GM21825 (cell line): ENCODE results near the gene LRRC59.
A peak's percentile ranks its signal among the peaks of the same experiment; 100 is the strongest.
"Not testable (repeated sequence)": the region's sequence is repeated elsewhere in the genome, so short reads cannot be mapped to it uniquely, and the experiment has no call there.

Experiments used
- ATAC-seq: cut with Tn5 transposase; IDR thresholded peaks from one replicate; pipeline ENCODE4 v1.9.1; 2021; ENCODE audit warnings: mild to moderate bottlenecking, moderate library complexity; ENCODE audit not compliant: unreplicated experiment

LRRC59 gene

DNA sequence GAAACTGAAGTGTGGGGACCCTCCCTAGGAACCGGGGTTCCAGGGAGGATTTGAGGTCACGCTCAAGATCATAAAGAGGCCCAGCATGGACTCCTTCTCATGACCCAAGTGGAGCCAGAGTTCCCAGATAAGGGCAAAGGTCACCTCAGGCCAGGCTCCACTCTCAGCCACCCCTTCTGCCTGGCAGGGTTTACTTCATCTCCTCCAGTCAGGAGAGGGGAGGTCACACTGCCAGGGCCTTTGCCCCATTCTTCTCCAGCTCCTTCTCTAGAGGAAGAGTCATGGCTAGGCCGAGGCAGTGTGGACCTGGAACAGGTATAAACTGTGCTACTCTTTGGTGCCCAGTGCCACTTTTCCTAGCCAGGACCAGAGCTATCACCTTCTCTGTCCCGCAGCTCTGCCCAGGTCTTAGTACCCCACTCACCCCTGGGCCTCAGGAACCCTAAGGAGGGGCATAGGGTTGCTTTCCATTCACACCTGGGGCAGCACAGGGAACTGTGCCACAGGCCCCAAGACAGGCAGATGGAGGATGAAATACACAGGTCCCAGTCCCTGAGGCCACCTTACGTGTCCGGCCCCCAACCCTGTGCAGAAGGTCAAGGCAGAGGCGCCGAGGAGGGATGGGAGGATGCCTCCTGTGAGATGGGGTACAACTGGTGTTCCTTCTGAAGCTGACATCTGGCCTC lies 27.8 kb upstream of the LRRC59 start:
- ATAC-seq = no peak

DNA sequence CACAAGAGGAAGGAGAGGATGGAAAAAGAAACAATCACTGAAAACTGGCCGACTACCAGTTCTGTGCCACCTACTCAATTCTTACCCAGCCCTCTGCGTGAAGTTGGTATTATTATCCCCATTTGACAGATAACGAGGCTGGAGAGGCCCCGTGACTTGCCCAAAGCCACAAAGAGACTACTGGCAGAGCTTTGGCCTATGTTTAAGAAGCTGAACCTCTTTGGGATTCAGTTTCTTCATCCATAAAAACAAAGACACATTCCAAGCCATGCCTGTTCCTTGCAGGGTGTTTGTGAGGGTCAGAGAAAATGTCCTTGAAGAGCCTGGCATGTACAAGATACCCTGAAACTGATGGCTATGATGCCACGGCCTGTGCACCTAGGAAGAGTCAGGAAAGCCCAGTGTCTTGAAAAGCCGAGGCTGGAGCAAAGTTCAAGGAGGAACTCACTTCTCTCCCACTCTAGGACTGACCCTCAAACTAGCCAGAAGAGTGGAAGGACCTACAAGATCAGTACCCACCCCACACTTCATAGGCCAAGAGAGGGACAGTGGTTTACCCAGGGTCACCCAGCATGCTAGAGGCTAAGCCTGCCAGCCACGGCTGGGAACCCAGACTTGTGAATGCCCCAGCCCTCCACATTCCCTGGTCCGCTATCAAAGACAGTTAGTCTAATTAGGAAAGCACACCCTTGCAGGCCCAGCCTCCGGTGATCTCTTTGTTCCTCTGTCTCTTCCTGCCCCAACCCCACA lies 27.1 kb upstream of the LRRC59 start:
- ATAC-seq = no peak

DNA sequence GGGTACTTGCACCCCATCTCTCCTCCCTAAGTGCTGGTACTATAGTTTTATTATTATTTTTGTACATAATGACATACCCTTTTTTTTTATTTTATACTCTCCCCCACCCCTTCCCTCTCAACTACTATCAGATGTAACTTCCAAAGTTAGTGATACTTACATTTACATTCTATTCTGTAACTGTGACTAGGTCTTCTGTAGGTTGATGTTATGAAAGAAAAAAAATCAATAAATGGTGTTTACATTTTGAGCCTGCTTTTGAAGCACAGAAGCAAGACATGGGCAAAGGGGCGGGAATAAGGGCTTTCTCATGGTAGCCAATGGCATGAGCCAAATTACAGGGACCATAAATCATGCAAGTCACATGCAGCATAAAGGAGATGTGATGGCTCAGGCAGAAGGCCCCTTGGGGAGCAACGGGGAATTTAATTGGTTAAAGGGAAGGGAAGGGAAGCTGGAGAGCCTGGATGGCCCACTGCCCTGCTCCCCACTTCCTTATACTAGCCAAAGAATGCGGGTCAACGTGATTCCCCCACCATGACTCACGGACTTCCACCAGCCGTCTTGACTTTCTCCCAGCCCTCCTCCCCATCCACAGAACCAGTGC lies 26.3 kb upstream of the LRRC59 start:
- no peak for ATAC-seq

DNA sequence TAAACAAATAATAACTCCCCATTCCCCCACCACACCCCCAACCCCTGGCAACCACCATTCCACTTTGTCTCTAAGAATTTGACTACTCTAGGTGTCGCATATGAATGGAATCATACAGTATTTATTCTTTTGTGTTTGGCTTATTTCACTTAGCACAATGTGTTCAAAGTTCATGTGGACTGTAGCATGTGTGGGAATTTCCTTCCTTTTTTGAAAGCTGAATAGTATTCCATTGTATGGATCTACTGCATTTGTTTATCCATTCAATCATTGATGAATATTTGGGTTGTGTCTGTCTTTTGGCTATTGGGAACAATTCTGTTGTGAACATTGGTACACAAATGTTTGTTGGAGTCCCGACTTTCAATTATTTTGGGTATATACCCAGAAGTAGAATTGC lies 25.4 kb upstream of the LRRC59 start:
- ATAC-seq = no peak

DNA sequence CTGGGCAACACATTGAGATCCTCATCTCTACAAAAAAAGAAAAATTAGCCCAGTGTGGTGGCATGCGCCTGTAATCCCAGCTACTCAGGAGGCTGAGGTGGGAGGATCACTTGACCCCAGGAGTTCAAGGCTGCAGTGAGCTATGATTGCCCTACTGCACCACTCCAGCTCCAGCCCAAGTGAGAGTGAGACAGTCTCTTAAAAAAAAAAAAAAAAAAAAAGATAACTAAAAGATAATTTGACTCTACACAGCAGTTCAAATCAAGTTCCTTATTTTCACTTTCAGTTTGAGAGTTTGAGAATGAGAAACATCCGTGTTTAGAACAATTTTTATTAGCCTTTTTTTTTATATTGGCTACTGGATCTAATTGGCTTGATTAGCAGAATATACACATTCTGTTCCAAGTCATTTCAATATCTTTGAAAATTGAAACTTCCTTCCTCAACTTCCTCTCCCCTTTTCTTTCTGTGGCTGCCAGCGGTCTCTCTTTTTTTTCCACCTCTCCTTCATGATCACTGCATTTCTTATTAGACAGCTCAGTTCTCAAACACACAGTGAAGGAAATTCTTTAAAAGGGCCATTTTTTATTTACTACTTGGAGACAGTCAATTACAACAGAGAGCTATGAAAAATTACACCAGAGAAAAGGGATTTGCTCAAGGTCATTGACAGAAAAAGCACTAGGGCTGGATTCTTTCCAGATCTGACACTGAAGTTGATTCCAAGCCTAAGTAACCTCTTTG lies 24.2 kb upstream of the LRRC59 start:
- no peak for ATAC-seq

DNA sequence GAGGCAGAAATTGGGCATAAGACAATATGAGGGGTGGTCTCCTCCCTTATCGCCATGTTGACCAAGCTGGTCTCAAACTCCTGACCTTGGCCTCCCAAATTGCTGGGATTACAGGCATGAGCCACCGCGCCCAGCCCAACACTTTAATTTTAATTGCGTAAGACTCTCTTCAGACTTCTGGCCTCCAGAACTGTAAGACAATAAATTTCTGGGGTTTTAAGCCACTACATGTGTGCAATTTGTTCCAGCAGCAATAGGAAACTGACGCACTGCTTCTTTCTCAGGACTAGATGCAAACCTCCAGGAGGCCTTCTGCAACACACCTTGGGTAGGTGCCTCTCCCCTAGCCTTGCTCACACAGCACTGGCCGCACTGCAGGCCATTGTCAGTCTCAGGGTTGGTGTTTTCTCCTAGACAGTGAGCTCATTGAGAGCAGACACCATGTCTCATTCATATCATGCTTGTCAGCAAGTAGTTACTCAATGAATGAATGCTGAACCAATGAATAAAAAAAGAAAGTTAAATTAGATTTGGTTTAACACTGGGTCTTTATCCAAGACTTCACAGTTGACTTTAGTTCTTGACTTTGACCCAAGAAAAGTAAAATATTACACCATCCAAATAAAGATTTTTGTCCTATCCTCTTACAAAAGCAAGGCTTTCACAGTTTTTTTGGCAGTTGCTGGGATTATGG lies 23.2 kb upstream of the LRRC59 start:
- ATAC-seq = no peak

DNA sequence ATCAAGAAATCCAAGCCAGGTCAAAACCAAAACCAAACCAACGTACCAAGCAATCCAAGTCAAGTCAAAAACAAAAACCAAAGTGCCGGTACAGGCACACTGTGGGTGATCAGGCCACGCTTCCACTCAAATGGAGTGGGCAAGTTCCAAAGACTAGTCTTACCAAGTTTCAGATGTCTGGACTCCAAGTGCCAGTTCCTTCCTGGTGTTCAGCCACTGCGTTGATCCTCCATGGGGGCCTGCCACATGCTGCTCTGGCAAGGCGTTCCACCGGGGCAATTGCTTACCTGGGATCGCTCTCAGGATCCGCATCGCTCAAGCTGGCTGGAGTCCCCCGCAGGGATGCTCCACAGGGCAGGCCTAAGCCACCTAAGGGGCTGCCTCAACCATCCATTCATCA lies 22.3 kb upstream of the LRRC59 start:
- ATAC-seq = not testable (repeated sequence)

DNA sequence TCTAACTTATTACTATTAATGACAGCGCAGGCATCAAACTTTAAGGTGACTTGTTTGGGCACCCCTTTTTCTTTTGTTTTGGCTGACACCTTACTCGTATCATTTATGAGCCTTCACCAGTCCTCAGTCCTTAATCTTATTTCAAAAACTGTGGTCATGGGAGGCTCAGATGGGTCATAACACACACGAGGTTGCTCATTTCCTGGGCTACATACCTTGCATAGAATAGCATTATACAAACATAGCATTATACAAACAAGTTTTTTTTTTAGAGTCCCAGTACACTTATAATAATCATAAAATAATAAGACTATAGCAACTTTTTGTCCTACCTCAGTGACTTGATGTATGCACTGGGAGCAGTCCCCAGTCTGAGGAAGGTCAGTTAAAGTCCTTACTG lies 17.5 kb upstream of the LRRC59 start:
- ATAC-seq = no peak

DNA sequence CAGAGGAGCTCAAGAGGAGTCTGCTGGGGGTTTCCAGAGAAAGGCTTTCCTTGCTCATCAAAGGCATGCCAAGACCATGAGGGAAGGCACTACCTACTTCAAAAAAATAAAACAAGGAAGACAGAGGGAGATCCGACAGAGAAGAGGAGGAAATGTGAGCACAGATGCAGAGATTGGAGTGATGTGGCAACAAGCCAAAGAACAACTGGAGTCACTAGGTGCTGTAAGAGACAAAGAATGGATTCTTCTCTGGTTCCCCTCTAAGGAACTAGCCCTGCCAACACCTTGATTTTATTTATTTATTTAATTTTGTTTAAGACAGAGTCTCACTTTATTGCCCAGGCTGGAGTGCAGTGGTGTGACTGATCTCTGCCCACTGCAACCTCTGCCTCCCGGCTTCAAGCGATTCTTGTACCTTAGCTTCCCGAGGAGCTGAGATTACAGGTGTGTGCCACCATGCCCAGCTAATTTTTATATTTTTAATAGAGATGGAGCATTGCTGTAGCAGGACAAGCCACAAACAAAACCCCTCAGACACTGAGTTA lies 14.9 kb upstream of the LRRC59 start:
- ATAC-seq = no peak

DNA sequence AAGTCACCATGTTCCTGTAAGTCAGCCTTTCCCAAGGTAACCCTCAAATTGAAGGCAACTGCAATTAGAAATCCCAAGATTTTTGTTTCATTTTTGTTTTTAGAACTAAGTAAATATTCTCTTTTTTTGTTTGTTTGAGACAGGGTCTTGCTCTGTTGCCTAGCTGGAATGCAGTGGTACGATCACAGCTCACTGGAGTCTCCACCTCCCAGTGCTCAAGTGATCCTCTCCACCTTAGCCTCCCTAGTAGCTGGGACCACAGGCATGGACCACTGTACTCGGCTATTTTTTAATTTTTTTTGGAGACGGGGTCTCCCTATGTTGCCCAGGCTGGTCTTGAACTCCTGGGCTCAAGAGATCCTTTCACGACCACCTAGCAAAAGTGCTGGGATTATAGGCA lies 10.6 kb upstream of the LRRC59 start:
- ATAC-seq = no peak

DNA sequence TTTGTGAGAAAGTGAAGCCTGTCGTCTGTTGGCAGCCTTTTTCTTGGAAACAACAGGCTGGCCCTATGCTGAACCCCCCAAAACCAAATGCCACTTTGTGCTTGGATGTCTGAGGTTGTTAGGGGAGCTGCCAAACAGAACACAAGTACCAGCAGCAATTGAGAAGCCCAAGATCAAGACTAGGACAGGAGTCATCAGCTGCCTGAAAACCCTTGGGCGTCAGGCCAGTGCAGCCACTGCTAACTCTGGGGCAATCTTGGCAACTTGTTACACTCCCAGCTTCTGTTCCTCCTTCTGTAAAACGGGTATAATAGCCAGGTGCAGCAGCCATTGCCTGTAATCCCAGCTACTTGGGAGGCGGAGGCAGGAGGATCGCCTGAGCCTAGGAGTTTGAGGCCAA lies 9.3 kb upstream of the LRRC59 start:
- ATAC-seq = no peak

DNA sequence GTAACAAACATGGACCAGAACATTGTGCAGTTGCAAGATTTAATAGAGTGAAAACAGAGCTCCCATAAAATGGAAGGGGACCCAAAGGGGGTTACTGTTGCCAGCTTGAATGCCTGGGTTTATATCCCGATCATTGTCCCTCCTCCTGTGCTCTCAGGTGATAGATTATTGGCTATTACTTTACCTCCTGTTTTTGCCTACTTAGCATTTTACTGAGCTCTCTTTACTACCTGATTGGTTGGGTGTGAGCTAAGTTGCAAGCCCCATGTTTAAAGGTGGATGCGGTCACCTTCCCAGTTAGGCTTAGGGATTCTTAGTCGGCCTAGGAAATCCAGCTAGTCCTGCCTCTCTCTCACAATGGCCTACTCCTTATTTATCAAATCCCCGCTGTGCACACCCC lies 8.0 kb upstream of the LRRC59 start:
- ATAC-seq = not testable (repeated sequence)

DNA sequence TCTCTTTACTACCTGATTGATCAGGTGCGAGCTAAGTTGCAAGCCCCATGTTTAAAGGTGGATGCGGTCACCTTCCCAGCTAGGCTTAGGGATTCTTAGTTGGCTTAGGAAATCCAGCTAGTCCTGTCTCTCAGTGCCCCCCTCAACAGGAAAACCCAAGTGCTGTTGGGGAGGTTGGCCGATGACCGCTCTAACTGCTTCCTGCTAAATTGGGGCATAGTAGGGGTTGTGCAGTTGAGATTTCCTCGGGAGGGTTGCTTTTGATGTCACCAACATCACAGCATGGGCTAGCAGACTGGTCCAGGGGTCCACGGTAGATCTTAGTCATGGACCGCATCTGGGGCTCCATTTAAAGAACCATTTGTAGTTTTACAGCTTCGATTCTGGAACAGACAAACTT lies 2.3 kb upstream of the LRRC59 start:
- not testable (repeated sequence) for ATAC-seq

DNA sequence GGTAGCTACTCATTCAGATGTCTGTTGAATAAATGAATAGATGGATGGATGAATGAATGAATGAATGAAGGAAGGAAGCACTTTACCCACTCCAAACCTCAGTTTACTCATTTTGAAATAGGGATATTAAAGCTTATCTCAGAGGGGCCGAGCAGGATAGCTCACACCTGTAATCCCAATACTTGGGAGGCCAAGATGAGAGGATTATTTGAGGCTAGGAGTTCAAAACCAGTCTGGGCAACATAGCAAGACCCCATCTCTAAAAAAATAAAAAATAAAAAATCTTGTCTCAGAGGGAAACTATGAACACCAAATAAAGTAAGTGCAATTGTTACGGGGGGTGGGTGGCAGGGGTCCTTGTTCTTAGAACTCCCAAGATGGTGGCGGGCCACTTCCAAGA lies 1.3 kb upstream of the LRRC59 start:
- not testable (repeated sequence) for ATAC-seq

DNA sequence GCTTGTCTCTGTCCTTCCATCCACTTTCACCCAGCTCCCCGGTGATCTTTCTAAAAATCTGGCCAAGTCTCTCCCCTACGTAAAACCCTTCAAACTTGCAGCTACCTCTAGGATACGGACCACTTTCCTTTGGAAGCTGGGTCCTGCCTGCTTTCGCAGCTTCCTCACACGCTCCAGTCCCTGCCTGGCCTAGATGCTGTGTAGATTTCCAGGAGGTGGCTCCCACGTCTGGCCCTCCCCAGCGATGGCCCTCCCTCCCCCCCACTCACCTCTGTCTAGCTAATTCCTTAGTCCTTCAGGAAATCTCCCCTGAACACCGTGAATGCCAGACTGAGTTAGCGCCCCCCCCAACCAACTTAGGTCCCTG lies 579 bp upstream of the LRRC59 start:
- no peak for ATAC-seq

DNA sequence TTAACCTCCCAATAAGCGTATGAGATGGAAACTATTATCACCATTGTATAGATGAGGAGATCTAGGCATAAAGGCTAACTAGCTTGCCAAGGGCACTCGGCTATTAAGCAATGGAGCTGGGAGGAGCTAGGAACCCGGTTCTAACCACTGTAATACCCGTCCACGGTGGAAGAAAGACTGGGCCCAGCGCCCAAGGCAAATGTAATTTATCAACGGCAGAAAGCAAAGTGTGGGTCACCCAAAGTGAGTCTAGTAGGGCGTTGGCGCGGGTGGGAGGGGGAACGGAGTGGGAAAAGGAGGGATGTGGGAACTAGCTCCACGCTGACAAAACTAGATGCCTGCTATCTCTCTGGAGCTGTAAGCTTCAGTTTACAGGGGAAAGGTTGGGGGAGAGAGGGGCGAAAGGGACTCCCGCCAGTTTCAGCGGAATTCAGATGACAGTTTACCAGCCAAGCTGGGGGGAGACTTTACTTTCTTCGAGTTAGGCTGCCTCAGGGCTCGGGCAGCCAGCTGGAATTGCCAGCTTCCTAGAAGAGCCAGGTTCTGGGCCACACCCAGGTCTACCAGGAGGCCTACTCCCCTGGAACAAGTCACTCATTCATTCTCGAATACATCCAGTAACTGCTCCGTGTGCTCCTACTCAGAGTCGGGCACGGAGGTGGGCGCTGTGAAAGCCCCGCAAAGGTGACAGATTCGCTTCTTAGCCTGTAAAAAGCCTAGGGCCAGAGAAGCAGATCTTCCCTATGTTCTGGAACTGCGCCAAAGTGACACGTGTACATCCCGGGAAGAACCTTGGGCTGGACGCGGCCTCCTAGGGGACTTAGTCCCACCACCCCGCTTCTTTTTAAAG lies 837 bp downstream of the LRRC59 start:
- peak; percentile 8 for ATAC-seq

DNA sequence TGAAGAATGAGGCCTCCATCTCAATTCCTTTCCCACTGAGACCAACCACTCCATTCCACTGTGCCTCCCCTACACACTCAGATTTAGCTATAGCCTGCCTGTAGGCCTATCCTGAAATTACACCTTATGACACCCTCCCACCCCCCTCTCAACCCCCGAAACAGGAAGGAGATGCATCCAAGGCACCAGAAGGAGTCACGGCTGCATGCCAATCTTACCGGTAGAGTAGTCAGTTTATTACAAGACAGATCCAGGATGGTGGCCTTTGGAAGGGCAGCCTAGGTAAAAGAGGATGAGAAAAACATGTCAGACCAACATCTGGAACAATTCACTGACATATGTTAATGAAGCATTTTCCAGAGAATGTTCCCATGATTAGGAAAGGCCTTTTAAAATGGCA lies 2.6 kb downstream of the LRRC59 start:
- ATAC-seq = no peak

DNA sequence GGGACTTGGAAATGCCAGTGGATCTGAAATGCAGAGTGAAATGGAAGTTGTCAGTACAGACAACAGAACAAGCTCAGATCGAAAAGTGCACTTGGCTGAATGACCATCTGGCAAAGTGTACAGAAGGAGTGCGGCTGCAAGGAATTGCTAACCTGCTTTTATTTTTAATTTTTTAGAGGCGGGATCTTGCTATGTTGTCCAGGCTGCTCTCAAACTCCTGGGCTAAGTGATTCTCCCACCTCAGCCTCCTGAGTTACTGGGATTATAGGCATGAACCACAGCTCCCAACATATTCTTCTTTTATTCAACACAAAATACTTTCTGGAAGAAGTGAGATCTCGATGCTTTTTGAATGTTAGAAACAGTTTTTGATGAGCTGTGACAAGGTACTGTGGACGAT lies 3.6 kb downstream of the LRRC59 start:
- ATAC-seq = no peak

DNA sequence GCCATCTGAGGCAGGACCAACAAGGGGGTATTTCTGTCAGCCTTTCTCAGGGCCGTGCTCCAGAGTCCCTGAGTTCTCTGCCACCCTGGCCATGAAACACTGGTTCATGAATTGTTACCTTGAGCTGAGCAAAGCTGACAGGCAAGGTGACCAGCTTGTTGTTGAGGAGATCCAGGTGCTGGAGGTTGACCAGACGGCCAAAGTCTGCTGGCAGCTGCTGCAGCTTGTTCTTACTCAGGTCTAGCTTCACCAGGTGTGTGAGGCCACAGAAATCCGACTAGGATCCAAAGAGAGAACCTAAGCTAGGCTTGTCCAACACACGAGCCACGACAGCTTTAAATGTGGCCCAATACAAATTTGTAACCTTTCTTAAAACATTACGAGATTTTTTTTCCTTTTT lies 4.7 kb downstream of the LRRC59 start:
- ATAC-seq = no peak

DNA sequence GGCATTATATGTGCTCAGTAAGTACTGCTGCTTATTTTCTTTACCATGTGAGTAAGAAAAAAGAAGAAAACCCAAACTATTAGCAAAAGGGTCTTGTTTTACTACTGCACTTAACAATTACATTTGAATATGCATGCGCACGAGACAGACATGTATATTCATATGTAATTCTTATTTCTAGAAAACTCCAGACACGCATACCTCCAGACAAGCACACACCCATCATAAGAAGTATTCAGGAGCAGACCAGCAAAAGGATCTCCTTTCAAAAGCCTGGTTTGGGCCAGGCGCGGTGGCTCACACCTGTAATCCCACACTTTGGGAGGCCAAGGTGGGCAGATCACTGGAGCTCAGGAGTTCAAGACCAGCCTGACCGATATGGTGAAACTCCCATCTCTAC lies 7.8 kb downstream of the LRRC59 start:
- no peak for ATAC-seq
